RPMI7951 (cell line): ENCODE results near the gene C16orf46. TPM values are rescaled to one million over a fixed set of nuclear protein-coding genes. Genes with fewer than 3 reads are reported as not detected.

ENCODE experiments used
- DNase-seq: peaks from one replicate; pipeline ENCODE4 v3.0.0-alpha.2; 2012; ENCODE audit warnings: low read depth
- total RNA-seq: library from RNA; depleted of rRNA; stranded (reverse); fragments of >200 nt; shearing (Covaris generic); gene quantifications from 2 replicates; pipeline ENCODE4 v1.2.3, GENCODE V29; 2014; rRNA removed

The C16orf46 gene
- total RNA-seq, 1 experiment from 2014 or later, result 0.60 TPM

DNA sequence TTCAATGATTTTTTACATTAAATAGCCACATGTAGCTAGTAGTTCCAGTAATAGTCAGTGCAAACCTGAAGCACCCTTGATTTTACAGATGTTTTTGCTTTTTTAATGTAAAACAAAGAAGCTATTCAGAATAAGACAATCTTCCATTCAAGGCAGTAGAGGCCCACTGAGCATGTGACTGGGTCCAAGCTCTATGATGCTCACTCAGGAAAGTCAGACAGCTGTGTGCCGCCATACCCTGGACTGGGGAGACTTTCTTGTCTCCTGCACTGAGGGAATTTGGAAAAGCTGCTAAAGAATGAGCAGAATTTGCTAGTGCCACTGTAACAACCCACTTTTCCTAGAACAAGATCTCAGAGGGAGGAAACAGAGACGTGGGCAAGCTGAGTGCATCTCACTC, 58.5 kb downstream of the C16orf46 start:
- DNase-seq, result no peak

GRCh38 chr16:81014672-81015071, 62.4 kb downstream of the C16orf46 start:
- no peak for DNase-seq

DNA sequence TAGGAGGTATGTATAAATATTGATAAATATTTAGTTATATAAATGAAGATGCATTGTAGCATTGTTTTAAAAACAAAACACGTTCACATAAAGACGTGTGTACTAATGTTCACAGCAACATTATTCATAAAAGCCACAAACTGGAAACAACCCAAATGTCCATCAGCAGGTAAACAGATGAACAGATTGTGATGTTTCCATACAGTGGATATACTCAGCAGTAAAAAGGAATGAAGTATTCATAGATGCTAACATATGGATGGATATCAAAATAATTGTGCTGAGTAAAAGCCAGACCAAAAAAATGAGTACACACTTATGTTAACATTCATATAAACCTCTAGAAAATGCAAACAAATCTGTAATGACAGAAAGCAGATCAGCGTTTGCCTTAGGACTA, 64.1 kb downstream of the C16orf46 start:
- no peak for DNase-seq

Other genes starting within 250 kb of the C16orf46 start
- 148 and 155 TPM in 2 replicates for gene CMC2, start 70.4 kb downstream of the C16orf46 start, total RNA-seq
- gene CENPN, start 70.0 kb downstream of the C16orf46 start, total RNA-seq, result 231 and 322 TPM in 2 replicates
- 27.9 and 33.5 TPM in 2 replicates for gene ATMIN, start 41.4 kb downstream of the C16orf46 start, total RNA-seq
- gene GCSH, start 19.2 kb upstream of the C16orf46 start, total RNA-seq, result 56.9 and 61.9 TPM in 2 replicates
- not detected in 2 replicates for gene BCO1, start 161.5 kb upstream of the C16orf46 start, total RNA-seq
- 5.2 and 5.5 TPM in 2 replicates for gene GAN, start 237.7 kb upstream of the C16orf46 start, total RNA-seq